ENCODE measurements around the gene OSBPL2. TPM values are rescaled to one million over a fixed set of nuclear protein-coding genes. Genes with fewer than 3 reads are reported as not detected.

Gene OSBPL2
- total and polyA plus RNA-seq, 4 donors, result 9.9 to 19.7 (median 12.3) TPM

GRCh38 chr20:62217913-62218773, 20.2 kb upstream of the OSBPL2 start:
- 55% methylated on average over 38 of the region's 38 CpGs for WGBS
- H3K9me3 ChIP-seq (ENCODE audit: control insufficient read depth in 4 of 4, low read length in 3 of 4), result no peaks in the 10 kb centered on the region
- TF ChIP-seq TAF1 (conservative IDR thresholded peaks at IDR 0.05) (no peak), RAD21 (IDR thresholded peaks at IDR 0.05) (no peak), FOXA1 (IDR thresholded peaks at IDR 0.05) (no peak), HNF4A (conservative IDR thresholded peaks at IDR 0.05) (no peak), MAX (IDR thresholded peaks at IDR 0.05) (no peak), REST (IDR thresholded peaks at IDR 0.05) (no peak), FOXA2 (IDR thresholded peaks at IDR 0.05) (no peak), ATF3 (IDR thresholded peaks at IDR 0.05) (no peak), CTCF (IDR thresholded peaks at IDR 0.05; ENCODE audit: low read depth, low read length, missing input control) (no peak), EGR1 (IDR thresholded peaks at IDR 0.05; ENCODE audit: low read depth in 2 of 2) (no peak), NR2F2 (IDR thresholded peaks at IDR 0.05) (no peak), ZBTB33 (IDR thresholded peaks at IDR 0.05) (no peak), JUND (IDR thresholded peaks at IDR 0.05) (no peak), GABPA (IDR thresholded peaks at IDR 0.05 in 1 of 2, conservative IDR thresholded peaks at IDR 0.05 in 1 of 2) (no peak), YY1 (IDR thresholded peaks at IDR 0.05) (no peak), RXRA (IDR thresholded peaks at IDR 0.05) (no peak), SP1 (IDR thresholded peaks at IDR 0.05) (no peak), HNF4G (IDR thresholded peaks at IDR 0.05) (no peak)
- peaks cover 5 to 11% (median 9%) of the 10 kb centered on the region in 4 donors for H3K27me3 ChIP-seq (ENCODE audit: control insufficient read depth in 4 of 4, insufficient read depth in 4 of 4, low read length in 3 of 4)
- no peak overlapping the region for H3K9ac ChIP-seq (ENCODE audit: low read depth in 1 of 2, low read length in 2 of 2)
- no peak overlapping the region for H3K27ac ChIP-seq (ENCODE audit: low read depth in 1 of 2, low read length in 2 of 2)
- no peaks in the 10 kb centered on the region for H3K36me3 ChIP-seq (ENCODE audit: control insufficient read depth in 4 of 4, insufficient read depth in 3 of 4, low read depth in 1 of 4, low read length in 3 of 4)
- H3K4me3 ChIP-seq (ENCODE audit: low read depth in 1 of 3, low read length in 3 of 3), result no peak overlapping the region
- no peak for DNase-seq (ENCODE audit: low spot score)
- peaks cover 4 to 24% (median 13%) of the 10 kb centered on the region in 4 donors for H3K4me1 ChIP-seq (ENCODE audit: control insufficient read depth in 4 of 4, insufficient read depth in 4 of 4, low read length in 3 of 4)

All from liver (tissue), 9 donors.